Naive B cell (primary cell): Measurements from ENCODE around the gene UGT1A8. TPM values are rescaled to one million over a fixed set of nuclear protein-coding genes. Genes with fewer than 3 reads are reported as not detected.
A peak's percentile ranks its signal among the peaks of the same experiment; 100 is the strongest.
"Not testable (repeated sequence)": the region's sequence is repeated elsewhere in the genome, so short reads cannot be mapped to it uniquely, and the experiment has no call there.

Experiments
- ATAC-seq, 2 donors: fragments of 150-1000 bp; cut with Tn5 transposase; 2 replicates each; pipeline ENCODE4 v1.10.0; 2021; ENCODE audit warnings: low read depth in 2 of 2, mild to moderate bottlenecking in 2 of 2, moderate library complexity in 2 of 2
- DNase-seq: peaks from one replicate; pipeline ENCODE4 v3.0.0; 2022
- H3K27ac Mint-ChIP-seq, 6 donors: one replicate each; pipeline ENCODE4 v1.8.0; 2020 to 2022; ENCODE audit warnings: mild to moderate bottlenecking in 6 of 6, mixed read lengths in 6 of 6, moderate library complexity in 5 of 6, inconsistent platforms in 2 of 6
- H3K27me3 Mint-ChIP-seq, 3 donors: one replicate each; pipeline ENCODE4 v1.8.0; 2021 to 2022; ENCODE audit warnings: mixed read lengths in 3 of 3, mild to moderate bottlenecking in 1 of 3
- H3K36me3 Mint-ChIP-seq, 2 donors: one replicate each; pipeline ENCODE4 v1.8.0; 2020 to 2022; ENCODE audit warnings: mixed read lengths in 2 of 2, inconsistent platforms in 1 of 2, mild to moderate bottlenecking in 1 of 2
- H3K4me1 Mint-ChIP-seq, 3 donors: one replicate each; pipeline ENCODE4 v1.8.0; 2020 to 2022; ENCODE audit warnings: mixed read lengths in 3 of 3, inconsistent platforms in 1 of 3, mild to moderate bottlenecking in 1 of 3, moderate library complexity in 1 of 3
- H3K4me3 Mint-ChIP-seq, 8 donors: one replicate each; pipeline ENCODE4 v1.8.0; 2020 to 2022; ENCODE audit warnings: mild to moderate bottlenecking in 8 of 8, mixed read lengths in 8 of 8, moderate library complexity in 8 of 8, inconsistent platforms in 2 of 8
- H3K9me3 Mint-ChIP-seq, 7 donors: one replicate each; pipeline ENCODE4 v1.8.0; 2020 to 2022; ENCODE audit warnings: mixed read lengths in 7 of 7, mild to moderate bottlenecking in 5 of 7, inconsistent platforms in 2 of 7, moderate library complexity in 1 of 7
- polyA plus RNA-seq, 6 donors: library from polyadenylated mRNA; unstranded; fragments of 300-500 nt; fragmentation: Illumina TruSeq; gene quantifications; one replicate each; pipeline ENCODE4 v1.2.3, GENCODE V29; 2021; ENCODE audit warnings: low read depth in 6 of 6

The UGT1A8 gene
- polyA plus RNA-seq, result not detected

DNA sequence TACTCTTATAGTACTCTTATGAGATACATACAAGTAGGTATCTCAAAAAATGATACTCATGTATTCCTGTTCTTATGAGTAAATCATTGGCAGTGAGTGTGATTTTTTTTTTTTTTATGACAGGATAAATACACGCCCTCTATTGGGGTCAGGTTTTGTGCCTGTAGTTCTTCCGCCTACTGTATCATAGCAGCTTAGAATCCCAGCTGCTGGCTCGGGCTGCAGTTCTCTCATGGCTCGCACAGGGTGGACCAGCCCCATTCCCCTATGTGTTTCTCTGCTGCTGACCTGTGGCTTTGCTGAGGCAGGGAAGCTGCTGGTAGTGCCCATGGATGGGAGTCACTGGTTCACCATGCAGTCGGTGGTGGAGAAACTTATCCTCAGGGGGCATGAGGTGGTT, at the start of gene UGT1A8:
UGT1A8 (plus strand) TSS at position 158 of the 400 bp plus-strand sequence; CDS start at position 233, 75 bp downstream.
- not testable (repeated sequence) for ATAC-seq, H3K4me3 Mint-ChIP-seq, H3K4me1 Mint-ChIP-seq, H3K27ac Mint-ChIP-seq, DNase-seq
- H3K36me3 Mint-ChIP-seq, result peaks cover 0 to 11% of the 10 kb centered on the region in 2 donors
- H3K27me3 Mint-ChIP-seq, result peaks cover 14 to 46% (median 45%) of the 10 kb centered on the region in 3 donors
- peaks cover 5 to 44% (median 30%) of the 10 kb centered on the region in 7 donors for H3K9me3 Mint-ChIP-seq

- H3K27me3 Mint-ChIP-seq, result peaks cover 7 to 10% (median 8%) of the 10 kb centered on the region in 3 donors
- H3K4me1 Mint-ChIP-seq, result no peaks in the 10 kb centered on the region
- no peaks in the 10 kb centered on the region for H3K36me3 Mint-ChIP-seq
- H3K4me3 Mint-ChIP-seq, result no peak overlapping the region
- ATAC-seq (no peak), DNase-seq (no peak)
- peaks cover 0 to 5% (median 0%) of the 10 kb centered on the region in 7 donors for H3K9me3 Mint-ChIP-seq
- H3K27ac Mint-ChIP-seq, result no peak overlapping the region
These were observed 46.4 kb upstream of the UGT1A8 start for GRCh38 chr2:233571001-233571400.

GRCh38 chr2:233571462-233571861, 46.0 kb upstream of the UGT1A8 start:
- no peaks in the 10 kb centered on the region for H3K36me3 Mint-ChIP-seq
- DNase-seq, result no peak
- peaks cover 7 to 10% (median 8%) of the 10 kb centered on the region in 3 donors for H3K27me3 Mint-ChIP-seq
- no peaks in the 10 kb centered on the region for H3K4me1 Mint-ChIP-seq
- peaks cover 0 to 5% (median 0%) of the 10 kb centered on the region in 7 donors for H3K9me3 Mint-ChIP-seq
- ATAC-seq, result no peak
- no peak overlapping the region for H3K27ac Mint-ChIP-seq
- H3K4me3 Mint-ChIP-seq, result no peak overlapping the region

DNA sequence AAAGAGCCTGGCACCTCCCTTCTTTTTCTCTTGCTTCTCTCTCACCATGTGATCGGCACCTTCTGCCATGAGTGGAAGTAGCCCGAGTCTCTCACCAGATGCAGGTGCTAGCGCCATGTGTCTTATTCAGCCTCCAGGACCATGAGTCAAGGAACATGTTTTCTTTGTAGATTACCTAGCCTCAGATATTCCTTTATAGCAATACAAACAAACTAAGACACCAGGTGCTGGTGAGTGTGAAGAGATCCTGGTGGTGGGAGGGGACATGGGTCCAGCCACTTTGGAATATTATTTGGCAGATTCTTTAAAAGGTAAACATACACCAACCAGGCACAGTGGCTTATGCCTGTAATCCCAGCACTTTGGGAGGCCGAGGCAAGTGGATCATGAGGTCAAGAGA, 45.0 kb upstream of the UGT1A8 start:
- no peaks in the 10 kb centered on the region for H3K4me1 Mint-ChIP-seq
- H3K27ac Mint-ChIP-seq, result no peak overlapping the region
- peaks cover 0 to 12% (median 3%) of the 10 kb centered on the region in 7 donors for H3K9me3 Mint-ChIP-seq
- DNase-seq (no peak), ATAC-seq (no peak)
- no peaks in the 10 kb centered on the region for H3K36me3 Mint-ChIP-seq
- H3K4me3 Mint-ChIP-seq, result no peak overlapping the region
- peaks cover 7 to 10% (median 8%) of the 10 kb centered on the region in 3 donors for H3K27me3 Mint-ChIP-seq

DNA sequence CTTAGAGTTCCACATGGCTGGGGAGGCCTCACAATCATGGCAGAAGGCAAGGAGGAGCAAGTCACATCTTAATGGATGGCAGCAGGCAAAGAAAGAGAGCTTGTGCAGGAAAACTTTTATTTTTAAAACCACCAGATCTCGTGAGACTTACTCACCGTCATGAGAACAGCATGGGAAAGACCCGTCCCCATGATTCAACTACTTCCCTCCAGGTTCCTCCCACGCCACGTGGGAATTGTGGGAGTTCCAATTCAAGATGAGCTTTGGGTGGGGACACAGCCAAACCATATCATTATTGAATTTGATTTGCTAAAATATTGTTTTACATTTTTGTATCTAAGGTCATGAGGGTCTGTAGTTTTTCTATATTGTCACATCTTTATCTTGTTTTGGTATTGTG, 40.1 kb upstream of the UGT1A8 start:
- H3K27me3 Mint-ChIP-seq, H3K4me1 Mint-ChIP-seq, H3K4me3 Mint-ChIP-seq, DNase-seq, H3K36me3 Mint-ChIP-seq, ATAC-seq: not testable (repeated sequence)
- peak overlapping the region in 2 of 6 donors; percentile 67 to 68 for H3K27ac Mint-ChIP-seq
- H3K9me3 Mint-ChIP-seq, result peaks cover 0 to 12% (median 3%) of the 10 kb centered on the region in 7 donors

DNA sequence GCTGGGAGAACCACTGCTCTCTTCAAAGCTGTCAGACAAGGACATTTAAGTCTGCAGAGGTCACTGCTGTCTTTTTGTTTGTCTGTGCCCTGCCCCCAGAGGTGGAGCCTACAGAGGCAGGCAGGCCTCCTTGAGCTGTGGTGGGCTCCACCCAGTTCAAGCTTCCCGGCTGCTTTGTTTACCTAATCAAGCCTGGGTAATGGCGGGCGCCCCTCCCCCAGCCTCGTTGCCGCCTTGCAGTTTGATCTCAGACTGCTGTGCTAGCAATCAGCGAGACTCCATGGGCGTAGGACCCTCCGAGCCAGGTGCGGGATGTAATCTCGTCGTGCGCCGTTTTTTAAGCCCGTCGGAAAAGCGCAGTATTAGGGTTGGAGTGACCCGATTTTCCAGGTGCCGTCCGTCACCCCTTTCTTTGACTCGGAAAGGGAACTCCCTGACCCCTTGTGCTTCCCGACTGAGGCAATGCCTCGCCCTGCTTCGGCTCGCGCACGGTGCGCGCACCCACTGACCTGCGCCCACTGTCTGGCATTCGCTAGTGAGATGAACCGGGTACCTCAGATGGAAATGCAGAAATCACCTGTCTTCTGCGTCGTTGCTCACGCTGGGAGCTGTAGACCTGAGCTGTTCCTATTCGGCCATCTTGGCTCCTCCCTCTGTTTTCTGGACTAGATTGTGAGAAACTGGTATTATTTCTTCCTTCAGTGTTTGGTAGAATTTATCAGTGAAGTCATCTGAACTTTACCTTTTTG, 34.0 kb upstream of the UGT1A8 start:
- ATAC-seq, H3K36me3 Mint-ChIP-seq, H3K9me3 Mint-ChIP-seq, H3K4me1 Mint-ChIP-seq: not testable (repeated sequence)
- peak overlapping the region in 2 of 6 donors; percentile 54 to 88 for H3K27ac Mint-ChIP-seq
- H3K27me3 Mint-ChIP-seq, result peaks cover 6 to 17% (median 11%) of the 10 kb centered on the region in 3 donors
- peak; percentile 15 for DNase-seq
- H3K4me3 Mint-ChIP-seq, result peak overlapping the region in 3 of 8 donors; percentile 32 to 85 (median 53)

DNA sequence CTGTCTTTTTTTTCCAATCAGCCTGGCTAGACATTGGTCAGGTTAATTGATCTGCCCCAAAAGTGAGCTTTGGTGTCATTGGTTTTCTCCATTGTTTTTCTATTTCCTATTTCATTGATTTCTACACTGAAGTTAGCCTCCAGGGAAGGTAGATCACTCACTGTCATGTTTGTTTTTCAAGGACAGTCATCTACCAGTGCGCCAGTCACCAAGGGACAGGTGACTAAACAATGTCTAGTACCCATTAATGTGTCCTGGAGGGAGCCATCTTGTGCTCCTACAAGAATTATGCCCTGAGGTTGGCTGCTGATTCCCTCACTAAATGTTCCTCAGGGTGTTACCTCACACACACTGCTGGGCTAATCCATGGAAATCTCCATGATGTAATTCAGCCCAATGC, 33.2 kb upstream of the UGT1A8 start:
- no peak for DNase-seq
- H3K27ac Mint-ChIP-seq, result peak overlapping the region in 1 of 6 donors; percentile 82
- H3K9me3 Mint-ChIP-seq, result peaks cover 0 to 1% (median 0%) of the 10 kb centered on the region in 7 donors
- no peak overlapping the region for H3K4me3 Mint-ChIP-seq
- peaks cover 0 to 7% of the 10 kb centered on the region in 2 donors for H3K36me3 Mint-ChIP-seq
- H3K4me1 Mint-ChIP-seq, result peaks cover 0 to 2% (median 0%) of the 10 kb centered on the region in 3 donors
- no peak for ATAC-seq
- H3K27me3 Mint-ChIP-seq, result peaks cover 6 to 18% (median 17%) of the 10 kb centered on the region in 3 donors

DNA sequence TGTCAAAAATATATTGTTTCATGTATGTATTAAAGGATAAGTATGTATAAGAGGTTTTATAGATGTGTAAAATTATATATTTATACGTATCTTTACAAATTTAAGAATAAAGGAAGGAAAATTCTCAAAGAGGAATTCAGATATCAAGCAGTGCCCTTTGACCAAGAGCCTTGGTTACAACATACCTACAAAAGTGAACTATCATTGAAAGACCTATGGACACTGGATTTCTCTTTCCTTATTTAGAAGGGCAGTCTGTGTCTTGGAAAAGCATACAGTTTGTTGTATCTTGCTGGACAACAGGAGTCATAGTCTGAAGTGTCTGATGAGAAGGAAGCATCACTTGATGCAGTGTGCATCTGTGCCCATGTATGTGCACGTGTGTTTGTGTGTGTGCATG, 29.0 kb upstream of the UGT1A8 start:
- Mint-ChIP-seq H3K4me3 (no peak overlapping the region), H3K27ac (no peak overlapping the region), H3K27me3 (peaks cover 6 to 18% (median 13%) of the 10 kb centered on the region in 3 donors), H3K36me3 (peaks cover 0 to 7% of the 10 kb centered on the region in 2 donors), H3K9me3 (peaks cover 0 to 2% (median 0%) of the 10 kb centered on the region in 7 donors), H3K4me1 (peaks cover 0 to 5% (median 4%) of the 10 kb centered on the region in 3 donors)
- ATAC-seq, result no peak
- DNase-seq, result no peak

DNA sequence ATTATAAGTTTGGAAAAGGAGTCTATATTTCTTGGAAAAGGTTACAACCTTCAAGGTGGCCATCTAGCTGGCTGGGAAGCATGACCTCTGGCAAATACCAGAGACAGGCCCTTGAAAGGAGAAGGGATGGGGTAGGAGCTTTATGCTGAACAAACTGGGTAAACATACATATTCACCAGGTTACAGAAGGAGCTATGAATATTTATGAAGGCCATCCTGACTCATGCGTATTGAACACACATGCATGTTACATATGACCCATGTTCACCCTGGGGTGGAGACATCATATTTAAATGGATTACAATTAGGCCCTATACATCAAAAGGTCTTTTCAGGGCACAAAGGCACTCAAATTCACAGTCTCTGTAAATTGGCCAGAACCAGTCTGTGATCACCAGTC, 24.7 kb upstream of the UGT1A8 start:
- H3K9me3 Mint-ChIP-seq, H3K36me3 Mint-ChIP-seq, H3K4me3 Mint-ChIP-seq, ATAC-seq, H3K27me3 Mint-ChIP-seq, DNase-seq, H3K27ac Mint-ChIP-seq: not testable (repeated sequence)
- peaks cover 9 to 22% (median 20%) of the 10 kb centered on the region in 3 donors for H3K4me1 Mint-ChIP-seq

GRCh38 chr2:233593201-233593600, 24.2 kb upstream of the UGT1A8 start:
- Mint-ChIP-seq H3K27me3 (peaks cover 0 to 8% (median 0%) of the 10 kb centered on the region in 3 donors), H3K27ac (peak overlapping the region in 1 of 6 donors; percentile 56), H3K9me3 (peaks cover 0 to 2% (median 0%) of the 10 kb centered on the region in 7 donors), H3K36me3 (no peaks in the 10 kb centered on the region), H3K4me3 (no peak overlapping the region), H3K4me1 (peaks cover 9 to 22% (median 20%) of the 10 kb centered on the region in 3 donors)
- DNase-seq (no peak), ATAC-seq (no peak)

GRCh38 chr2:233597522-233597921, 19.9 kb upstream of the UGT1A8 start:
- H3K27me3 Mint-ChIP-seq, result peaks cover 7 to 20% (median 12%) of the 10 kb centered on the region in 3 donors
- H3K9me3 Mint-ChIP-seq, result peaks cover 0 to 6% (median under 1%) of the 10 kb centered on the region in 7 donors
- H3K4me3 Mint-ChIP-seq, result no peak overlapping the region
- H3K4me1 Mint-ChIP-seq, result peaks cover 9 to 22% (median 20%) of the 10 kb centered on the region in 3 donors
- no peak for DNase-seq
- no peak for ATAC-seq
- no peak overlapping the region for H3K27ac Mint-ChIP-seq
- peaks cover 3 to 4% of the 10 kb centered on the region in 2 donors for H3K36me3 Mint-ChIP-seq

DNA sequence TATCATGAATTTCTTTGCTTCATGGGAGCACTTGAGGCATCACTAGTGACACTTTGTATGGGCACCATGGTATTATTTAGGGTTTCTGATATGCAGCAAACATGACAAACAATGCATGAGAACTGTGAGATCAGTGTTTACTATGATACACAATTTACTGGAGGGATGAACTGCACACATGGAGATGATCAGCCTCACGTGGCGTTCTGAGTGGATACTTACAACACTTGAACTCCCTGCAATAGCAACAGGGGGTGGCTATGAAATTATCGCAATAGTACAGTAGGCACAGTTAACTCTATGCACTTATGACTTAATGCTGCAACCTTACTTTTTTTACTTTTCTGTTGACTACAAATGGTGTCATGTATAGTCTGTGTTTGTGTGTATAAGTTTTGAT, 18.5 kb upstream of the UGT1A8 start:
- DNase-seq, result no peak
- Mint-ChIP-seq H3K9me3 (peaks cover 0 to 12% (median 5%) of the 10 kb centered on the region in 7 donors), H3K4me1 (peaks cover 7 to 13% (median 12%) of the 10 kb centered on the region in 3 donors), H3K27me3 (peaks cover 13 to 29% (median 16%) of the 10 kb centered on the region in 3 donors), H3K36me3 (peaks cover 7 to 10% of the 10 kb centered on the region in 2 donors), H3K4me3 (no peak overlapping the region), H3K27ac (no peak overlapping the region)
- no peak for ATAC-seq

GRCh38 chr2:233600386-233600785, 17.0 kb upstream of the UGT1A8 start:
- H3K36me3 Mint-ChIP-seq, result peaks cover 7 to 10% of the 10 kb centered on the region in 2 donors
- peaks cover 0 to 12% (median 5%) of the 10 kb centered on the region in 7 donors for H3K9me3 Mint-ChIP-seq
- ATAC-seq (no peak), DNase-seq (no peak)
- peaks cover 19 to 38% (median 24%) of the 10 kb centered on the region in 3 donors for H3K27me3 Mint-ChIP-seq
- no peak overlapping the region for H3K4me3 Mint-ChIP-seq
- H3K4me1 Mint-ChIP-seq, result peaks cover 5 to 11% (median 9%) of the 10 kb centered on the region in 3 donors
- H3K27ac Mint-ChIP-seq, result no peak overlapping the region

GRCh38 chr2:233602076-233602475, 15.4 kb upstream of the UGT1A8 start:
- no peak for ATAC-seq
- H3K27ac Mint-ChIP-seq, result no peak overlapping the region
- peaks cover 19 to 38% (median 24%) of the 10 kb centered on the region in 3 donors for H3K27me3 Mint-ChIP-seq
- no peak overlapping the region for H3K4me3 Mint-ChIP-seq
- H3K4me1 Mint-ChIP-seq, result peaks cover 0 to under 1% (median 0%) of the 10 kb centered on the region in 3 donors
- H3K36me3 Mint-ChIP-seq, result peaks cover 7 to 10% of the 10 kb centered on the region in 2 donors
- peaks cover 0 to 12% (median 5%) of the 10 kb centered on the region in 7 donors for H3K9me3 Mint-ChIP-seq
- DNase-seq, result no peak
